Measurements from ENCODE around the gene ERN1. TPM values are rescaled to one million over a fixed set of nuclear protein-coding genes. Genes with fewer than 3 reads are reported as not detected.
"Not testable (repeated sequence)": the region's sequence is repeated elsewhere in the genome, so short reads cannot be mapped to it uniquely, and the experiment has no call there.

ERN1 gene
- 10 to 100 TPM; 45.3 to 47.7 TPM for total RNA-seq

GRCh38 chr17:64129765-64130558, at the start of gene ERN1:
Gene ERN1, minus strand, starts transcription at chr17:64130144. Its CDS starts 115 bp downstream, at chr17:64130029.
- H3K27me3 Mint-ChIP-seq, result no peaks in the 10 kb centered on the region
- peak within 1 kb of the TSS; percentile 90 for H3K4me3 Mint-ChIP-seq
- ChIA-PET POLR2A (interaction anchor here (0.6 to 6.8 kb wide), 18 partner anchors 9 to 183 kb away, joined by 3 to 85 read pairs (median 6); partner anchors contain the start of gene ICAM2), CTCF (interaction anchor here (0.7 to 9.7 kb wide), 11 partner anchors 9 to 212 kb away, joined by 3 to 583 read pairs (median 6); partner anchors contain the start of genes GH1 and ICAM2)
- peaks cover 15% of the 10 kb centered on the region for H3K36me3 Mint-ChIP-seq
- H3K27ac Mint-ChIP-seq, result peak within 1 kb of the TSS; percentile 93
- DNase-seq, result peak; percentile 94
- intact Hi-C loops (cut with micrococcal nuclease), result loop anchor here (1.0 to 5.0 kb wide), 9 partner anchors 9 to 377 kb away; partner anchors contain the start of genes CEP95, DDX5 and GH1
- no peaks in the 10 kb centered on the region for H3K9me3 Mint-ChIP-seq
- peaks cover 56% of the 10 kb centered on the region for H3K4me1 Mint-ChIP-seq (ENCODE audit: low read depth)

- H3K27me3 Mint-ChIP-seq; intact Hi-C loops (cut with micrococcal nuclease); H3K4me3 Mint-ChIP-seq; DNase-seq; H3K27ac Mint-ChIP-seq; POLR2A ChIA-PET; H3K4me1 Mint-ChIP-seq (ENCODE audit: low read depth); H3K9me3 Mint-ChIP-seq: not testable (repeated sequence)
- CTCF ChIA-PET, result interaction anchor here (1.0 kb wide), 1 partner anchor 150 kb away, joined by 3 read pairs; no protein-coding TSS in a partner anchor
- H3K36me3 Mint-ChIP-seq, result peaks cover 21% of the 10 kb centered on the region
These were observed 49.1 kb upstream of the ERN1 start for GRCh38 chr17:64179024-64179423.

GRCh38 chr17:64178011-64178825, 48.3 kb upstream of the ERN1 start:
- no peak overlapping the region for H3K27ac Mint-ChIP-seq
- H3K9me3 Mint-ChIP-seq, result peaks cover 6% of the 10 kb centered on the region
- POLR2A ChIA-PET, result no interaction called here
- DNase-seq, result no peak
- H3K4me1 Mint-ChIP-seq (ENCODE audit: low read depth), result no peaks in the 10 kb centered on the region
- intact Hi-C loops (cut with micrococcal nuclease), result no loop called here
- no peak overlapping the region for H3K4me3 Mint-ChIP-seq
- H3K36me3 Mint-ChIP-seq, result peaks cover 21% of the 10 kb centered on the region
- CTCF ChIA-PET, result interaction anchor here (1.0 kb wide), 1 partner anchor 150 kb away, joined by 3 read pairs; no protein-coding TSS in a partner anchor
- no peaks in the 10 kb centered on the region for H3K27me3 Mint-ChIP-seq

- POLR2A ChIA-PET, result no interaction called here
- peaks cover 6% of the 10 kb centered on the region for H3K9me3 Mint-ChIP-seq
- H3K27me3 Mint-ChIP-seq, result no peaks in the 10 kb centered on the region
- intact Hi-C loops (cut with micrococcal nuclease), result no loop called here
- CTCF ChIA-PET, result no interaction called here
- no peak overlapping the region for H3K4me3 Mint-ChIP-seq
- no peak overlapping the region for H3K27ac Mint-ChIP-seq
- peaks cover 23% of the 10 kb centered on the region for H3K36me3 Mint-ChIP-seq
- no peaks in the 10 kb centered on the region for H3K4me1 Mint-ChIP-seq (ENCODE audit: low read depth)
- DNase-seq, result no peak
These were observed 47.5 kb upstream of the ERN1 start for GRCh38 chr17:64177311-64178010.

GRCh38 chr17:64176556-64176955, 46.6 kb upstream of the ERN1 start:
- Mint-ChIP-seq H3K27me3 (no peaks in the 10 kb centered on the region), H3K4me1 (ENCODE audit: low read depth) (no peaks in the 10 kb centered on the region), H3K4me3 (no peak overlapping the region), H3K9me3 (peaks cover 6% of the 10 kb centered on the region), H3K36me3 (peaks cover 25% of the 10 kb centered on the region), H3K27ac (no peak overlapping the region)
- intact Hi-C loops (cut with micrococcal nuclease), result no loop called here
- CTCF ChIA-PET, result no interaction called here
- POLR2A ChIA-PET, result no interaction called here
- no peak for DNase-seq

GRCh38 chr17:64174686-64175456, 44.9 kb upstream of the ERN1 start:
- Mint-ChIP-seq H3K4me3 (no peak overlapping the region), H3K27ac (no peak overlapping the region), H3K27me3 (no peaks in the 10 kb centered on the region), H3K4me1 (ENCODE audit: low read depth) (no peaks in the 10 kb centered on the region), H3K36me3 (peaks cover 32% of the 10 kb centered on the region), H3K9me3 (peaks cover 5% of the 10 kb centered on the region)
- POLR2A ChIA-PET, result interaction anchor here (0.6 kb wide), 1 partner anchor 90 kb away, joined by 3 read pairs; no protein-coding TSS in a partner anchor
- no peak for DNase-seq
- intact Hi-C loops (cut with micrococcal nuclease), result no loop called here
- CTCF ChIA-PET, result interaction anchor here (0.9 kb wide), 2 partner anchors 42 to 310 kb away, joined by 3 to 4 read pairs; no protein-coding TSS in a partner anchor

- CTCF ChIA-PET, result no interaction called here
- POLR2A ChIA-PET, result no interaction called here
- intact Hi-C loops (cut with micrococcal nuclease), result no loop called here
These were observed 43.7 kb upstream of the ERN1 start for GRCh38 chr17:64173646-64174045.

GRCh38 chr17:64172510-64172909, 42.6 kb upstream of the ERN1 start:
- no peak overlapping the region for H3K4me3 Mint-ChIP-seq
- no peaks in the 10 kb centered on the region for H3K27me3 Mint-ChIP-seq
- H3K27ac Mint-ChIP-seq, result no peak overlapping the region
- H3K36me3 Mint-ChIP-seq, result peaks cover 24% of the 10 kb centered on the region
- DNase-seq, result no peak
- ChIA-PET CTCF (no interaction called here), POLR2A (no interaction called here)
- H3K9me3 Mint-ChIP-seq, result no peaks in the 10 kb centered on the region
- intact Hi-C loops (cut with micrococcal nuclease), result no loop called here
- no peaks in the 10 kb centered on the region for H3K4me1 Mint-ChIP-seq (ENCODE audit: low read depth)

More at GRCh38 chr17:64173646-64174045, 43.7 kb upstream of the ERN1 start:
- Mint-ChIP-seq H3K27me3 (no peaks in the 10 kb centered on the region), H3K9me3 (no peaks in the 10 kb centered on the region), H3K27ac (no peak overlapping the region), H3K4me3 (no peak overlapping the region), H3K36me3 (peaks cover 24% of the 10 kb centered on the region), H3K4me1 (ENCODE audit: low read depth) (no peaks in the 10 kb centered on the region)
- DNase-seq, result no peak

GRCh38 chr17:64171041-64171440, 41.1 kb upstream of the ERN1 start:
- Mint-ChIP-seq H3K27ac (no peak overlapping the region), H3K9me3 (no peaks in the 10 kb centered on the region), H3K36me3 (peaks cover 22% of the 10 kb centered on the region), H3K4me3 (no peak overlapping the region), H3K4me1 (ENCODE audit: low read depth) (no peaks in the 10 kb centered on the region), H3K27me3 (no peaks in the 10 kb centered on the region)
- ChIA-PET CTCF (no interaction called here), POLR2A (no interaction called here)
- no peak for DNase-seq
- intact Hi-C loops (cut with micrococcal nuclease), result no loop called here

GRCh38 chr17:64170286-64170685, 40.3 kb upstream of the ERN1 start:
- CTCF ChIA-PET, result no interaction called here
- H3K27ac Mint-ChIP-seq, result no peak overlapping the region
- POLR2A ChIA-PET, result no interaction called here
- peaks cover 22% of the 10 kb centered on the region for H3K36me3 Mint-ChIP-seq
- no peak overlapping the region for H3K4me3 Mint-ChIP-seq
- intact Hi-C loops (cut with micrococcal nuclease), result no loop called here
- no peak for DNase-seq
- no peaks in the 10 kb centered on the region for H3K4me1 Mint-ChIP-seq (ENCODE audit: low read depth)
- H3K9me3 Mint-ChIP-seq, result no peaks in the 10 kb centered on the region
- no peaks in the 10 kb centered on the region for H3K27me3 Mint-ChIP-seq

- H3K9me3 Mint-ChIP-seq; POLR2A ChIA-PET; intact Hi-C loops (cut with micrococcal nuclease); H3K4me1 Mint-ChIP-seq (ENCODE audit: low read depth); H3K27ac Mint-ChIP-seq; H3K4me3 Mint-ChIP-seq; DNase-seq; H3K27me3 Mint-ChIP-seq: not testable (repeated sequence)
- CTCF ChIA-PET, result interaction anchor here (0.8 to 2.7 kb wide), 4 partner anchors 34 to 302 kb away, joined by 3 to 6 read pairs (median 3); no protein-coding TSS in a partner anchor
- peaks cover 22% of the 10 kb centered on the region for H3K36me3 Mint-ChIP-seq
These were observed 37.7 kb upstream of the ERN1 start for GRCh38 chr17:64167666-64168065.
